ENCODE results near the gene PYY. TPM values are rescaled to one million over a fixed set of nuclear protein-coding genes. Genes with fewer than 3 reads are reported as not detected.

PYY gene
- total RNA-seq, 3 donors from 2014 or later = 22.0 to 141 (median 55.4) TPM

DNA sequence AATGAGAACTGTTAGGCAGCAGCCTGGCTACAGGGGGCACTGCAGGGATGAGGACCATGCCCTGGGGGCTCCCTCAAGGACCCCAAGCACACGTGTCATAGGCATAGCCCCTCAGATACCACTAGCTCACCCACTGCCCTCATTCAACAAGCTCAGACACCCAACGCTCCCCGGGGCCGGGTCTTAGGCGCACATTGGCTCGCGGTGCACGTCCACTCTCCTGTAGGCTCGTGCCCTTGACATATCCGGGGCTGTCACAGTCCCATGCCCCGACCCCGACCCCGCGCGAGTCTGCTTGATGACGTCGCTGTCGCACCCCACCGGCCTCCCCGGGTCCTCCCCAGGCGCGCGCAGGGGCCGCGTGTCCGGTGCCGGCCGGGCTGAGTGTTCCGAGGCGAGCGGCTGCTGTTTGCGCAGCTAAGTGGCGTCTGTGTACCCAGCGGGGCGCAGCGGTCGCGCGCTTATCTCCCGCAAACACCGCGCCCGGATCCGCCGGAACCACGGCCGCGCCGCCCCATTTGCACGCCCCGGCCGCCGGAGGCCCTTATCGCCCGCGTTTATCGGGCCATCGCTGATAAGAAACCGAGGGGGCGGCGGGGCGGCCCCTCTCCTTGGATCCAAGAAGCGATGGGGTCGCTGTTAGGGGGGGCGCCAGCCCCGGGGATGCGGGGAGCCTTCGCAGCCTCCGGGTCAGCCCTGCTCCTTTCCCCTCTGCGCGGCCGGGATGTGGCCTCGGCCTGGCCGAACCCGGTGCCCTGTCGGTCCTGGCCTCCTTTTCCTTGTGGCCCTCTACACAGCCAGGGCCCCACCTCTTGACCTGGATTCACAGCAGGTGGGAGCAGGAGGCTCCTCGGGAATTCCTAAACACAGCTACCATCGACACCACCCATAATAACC is 30.0 kb upstream of the PYY start:
- Histone ChIP-seq H3K9me3 (no peaks in the 10 kb centered on the region), H3K4me1 (ENCODE audit: low read depth) (peaks cover 10% of the 10 kb centered on the region), H3K4me3 (no peak overlapping the region), H3K36me3 (ENCODE audit: low read depth) (no peaks in the 10 kb centered on the region)
- intact Hi-C loops (cut with DNase I, micrococcal nuclease) = no loop called here
- ATAC-seq (peak; percentile 89), DNase-seq (peak in 2 of 3 donors; percentile 40 to 67)
- TF ChIP-seq, protein P1, sequence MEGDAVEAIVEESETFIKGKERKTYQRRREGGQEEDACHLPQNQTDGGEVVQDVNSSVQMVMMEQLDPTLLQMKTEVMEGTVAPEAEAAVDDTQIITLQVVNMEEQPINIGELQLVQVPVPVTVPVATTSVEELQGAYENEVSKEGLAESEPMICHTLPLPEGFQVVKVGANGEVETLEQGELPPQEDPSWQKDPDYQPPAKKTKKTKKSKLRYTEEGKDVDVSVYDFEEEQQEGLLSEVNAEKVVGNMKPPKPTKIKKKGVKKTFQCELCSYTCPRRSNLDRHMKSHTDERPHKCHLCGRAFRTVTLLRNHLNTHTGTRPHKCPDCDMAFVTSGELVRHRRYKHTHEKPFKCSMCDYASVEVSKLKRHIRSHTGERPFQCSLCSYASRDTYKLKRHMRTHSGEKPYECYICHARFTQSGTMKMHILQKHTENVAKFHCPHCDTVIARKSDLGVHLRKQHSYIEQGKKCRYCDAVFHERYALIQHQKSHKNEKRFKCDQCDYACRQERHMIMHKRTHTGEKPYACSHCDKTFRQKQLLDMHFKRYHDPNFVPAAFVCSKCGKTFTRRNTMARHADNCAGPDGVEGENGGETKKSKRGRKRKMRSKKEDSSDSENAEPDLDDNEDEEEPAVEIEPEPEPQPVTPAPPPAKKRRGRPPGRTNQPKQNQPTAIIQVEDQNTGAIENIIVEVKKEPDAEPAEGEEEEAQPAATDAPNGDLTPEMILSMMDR (IDR thresholded peaks at IDR 0.05) = no peak

DNA sequence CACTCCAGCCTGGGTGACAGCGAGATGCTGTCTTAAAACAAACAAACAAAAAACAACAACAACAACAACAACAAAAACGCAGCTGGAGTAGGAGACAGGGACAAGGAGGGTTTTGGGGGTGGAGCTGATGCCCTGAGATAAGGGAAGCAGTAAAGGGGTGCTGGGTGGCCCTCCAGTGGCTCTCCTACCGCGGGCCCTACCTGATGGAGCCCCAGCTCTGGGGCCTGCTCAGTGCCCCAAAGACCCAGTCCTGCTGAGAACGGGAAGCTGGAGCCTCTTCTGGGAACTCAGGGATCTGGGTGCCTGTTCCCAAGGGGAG is 29.4 kb upstream of the PYY start:
- Histone ChIP-seq H3K9me3 (no peaks in the 10 kb centered on the region), H3K4me3 (no peak overlapping the region), H3K36me3 (ENCODE audit: low read depth) (no peaks in the 10 kb centered on the region), H3K4me1 (ENCODE audit: low read depth) (peaks cover 10% of the 10 kb centered on the region)
- no peak for ATAC-seq
- TF ChIP-seq, protein P1 (IDR thresholded peaks at IDR 0.05) = no peak
- DNase-seq = no peak
- intact Hi-C loops (cut with DNase I, micrococcal nuclease) = no loop called here

DNA sequence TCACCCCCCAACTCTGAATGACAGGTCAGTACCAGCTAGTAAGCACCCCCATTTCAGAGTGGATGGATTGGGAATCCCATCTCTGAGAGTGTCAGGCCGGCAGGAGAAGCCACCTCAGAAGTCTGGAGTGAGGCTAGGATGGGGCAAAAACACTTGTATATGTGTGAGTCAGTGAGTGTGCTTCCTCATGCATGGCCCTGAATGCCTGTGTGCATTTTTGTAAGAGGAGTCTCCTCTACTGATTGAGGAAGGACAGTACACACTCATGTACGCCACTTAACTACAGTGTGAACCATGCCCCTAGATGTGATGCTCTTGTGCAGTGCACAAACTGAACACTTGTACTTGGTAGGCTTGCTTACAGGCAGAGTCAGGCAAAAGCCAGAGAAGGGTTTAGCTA is 28.4 kb upstream of the PYY start:
- H3K36me3 ChIP-seq (ENCODE audit: low read depth) = no peaks in the 10 kb centered on the region
- intact Hi-C loops (cut with DNase I, micrococcal nuclease) = no loop called here

DNA sequence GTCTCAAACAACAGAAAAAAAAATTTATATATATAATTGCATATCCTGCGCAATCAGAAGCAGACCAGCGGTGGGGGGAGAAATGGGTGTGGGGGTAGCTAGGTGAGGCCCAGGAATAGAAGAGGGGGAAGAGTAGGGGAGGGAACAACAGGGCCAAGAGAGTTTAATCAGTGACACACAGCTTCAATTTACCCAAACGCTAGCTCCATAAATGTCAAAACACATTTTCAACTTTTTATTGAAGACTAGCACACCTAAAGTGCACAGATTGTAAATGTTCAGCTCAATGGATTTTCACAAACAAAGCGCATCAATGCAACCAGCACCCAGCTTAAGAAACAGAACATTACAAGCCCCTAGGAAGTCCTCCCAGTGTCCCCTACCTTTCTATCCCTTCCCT is 25.9 kb upstream of the PYY start:
- Histone ChIP-seq H3K9me3 (no peaks in the 10 kb centered on the region), H3K36me3 (ENCODE audit: low read depth) (no peaks in the 10 kb centered on the region), H3K4me1 (ENCODE audit: low read depth) (peaks cover 10% of the 10 kb centered on the region), H3K4me3 (no peak overlapping the region)
- TF ChIP-seq, protein P1 (IDR thresholded peaks at IDR 0.05) = no peak
- ATAC-seq (no peak), DNase-seq (no peak)
- intact Hi-C loops (cut with DNase I, micrococcal nuclease) = no loop called here

More for the DNA sequence above, 28.4 kb upstream of the PYY start:
- DNase-seq (no peak), ATAC-seq (no peak)
- Histone ChIP-seq H3K4me3 (no peak overlapping the region), H3K4me1 (ENCODE audit: low read depth) (peaks cover 10% of the 10 kb centered on the region), H3K9me3 (no peaks in the 10 kb centered on the region)
- TF ChIP-seq, protein P1 (IDR thresholded peaks at IDR 0.05) = no peak

DNA sequence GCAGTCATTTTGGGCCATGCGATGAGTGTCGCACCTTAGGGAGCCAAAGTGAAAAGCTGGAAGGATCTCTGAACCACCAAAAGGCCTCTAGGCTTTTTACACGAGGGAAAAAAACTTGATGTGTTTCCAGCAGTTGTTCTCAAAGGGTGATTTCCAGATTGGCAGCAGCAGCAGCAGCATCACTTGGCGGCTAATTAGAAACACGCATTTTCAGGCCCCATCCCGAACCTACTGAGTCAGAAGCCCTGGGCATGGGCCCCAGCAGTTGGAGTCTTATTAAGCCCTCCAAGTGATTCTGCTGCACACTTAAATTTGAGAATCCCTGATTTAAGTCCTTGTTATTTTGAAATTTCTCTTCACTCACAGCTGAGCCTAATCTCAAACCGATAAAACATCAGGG is 25.3 kb upstream of the PYY start:
- Histone ChIP-seq H3K4me1 (ENCODE audit: low read depth) (peaks cover 9% of the 10 kb centered on the region), H3K9me3 (no peaks in the 10 kb centered on the region), H3K4me3 (no peak overlapping the region), H3K36me3 (ENCODE audit: low read depth) (no peaks in the 10 kb centered on the region)
- intact Hi-C loops (cut with DNase I, micrococcal nuclease) = no loop called here
- TF ChIP-seq, protein P1 (IDR thresholded peaks at IDR 0.05) = no peak
- DNase-seq (no peak), ATAC-seq (no peak)

All from mucosa of descending colon (tissue), 3 donors.